Esophagus (tissue), 2 donors: ENCODE results near the gene GRB7. TPM values are rescaled to one million over a fixed set of nuclear protein-coding genes. Genes with fewer than 3 reads are reported as not detected.
"Not testable (repeated sequence)": the region's sequence is repeated elsewhere in the genome, so short reads cannot be mapped to it uniquely, and the experiment has no call there.

Source experiments
- H3K27ac ChIP-seq, 2 donors: one replicate each; pipeline ENCODE4 v1.5.1; 2013; ENCODE audit warnings: low read depth in 2 of 2, mild to moderate bottlenecking in 2 of 2, inconsistent platforms in 1 of 2, low read length in 1 of 2, moderate library complexity in 1 of 2
- H3K27me3 ChIP-seq, 2 donors: one replicate each; pipeline ENCODE4 v1.6.1; 2013; ENCODE audit warnings: low read length in 2 of 2, control low read depth in 1 of 2, mild to moderate bottlenecking in 1 of 2; ENCODE audit not compliant: insufficient read depth in 2 of 2, control insufficient read depth in 1 of 2
- H3K36me3 ChIP-seq, 2 donors: one replicate each; pipeline ENCODE4 v1.6.1; 2013; ENCODE audit warnings: low read length in 1 of 2; ENCODE audit not compliant: control insufficient read depth in 2 of 2, insufficient read depth in 2 of 2
- H3K4me1 ChIP-seq, 2 donors: one replicate each; pipeline ENCODE4 v1.6.1; 2013; ENCODE audit warnings: low read length in 1 of 2; ENCODE audit not compliant: control insufficient read depth in 2 of 2, insufficient read depth in 2 of 2
- H3K4me3 ChIP-seq, 2 donors: one replicate each; pipeline ENCODE4 v1.5.1; 2013; ENCODE audit warnings: low read length in 2 of 2, mild to moderate bottlenecking in 2 of 2, low read depth in 1 of 2, moderate library complexity in 1 of 2
- H3K9me3 ChIP-seq, 2 donors: one replicate each; pipeline ENCODE4 v1.6.1; 2013; ENCODE audit warnings: mild to moderate bottlenecking in 2 of 2, low read depth in 1 of 2, low read length in 1 of 2, moderate library complexity in 1 of 2; ENCODE audit not compliant: control insufficient read depth in 2 of 2, insufficient read depth in 1 of 2
- WGBS, 2 donors: extraction: QIAGEN DNeasy Blood & Tissue Kit; methylation state at CpG; one replicate each; pipeline ENCODE4 v1.1.7; 2013; 5-methylcytosine and 5-hydroxymethylcytosine counted together
- polyA plus RNA-seq, 2 donors: library from polyadenylated mRNA; stranded (reverse); fragments of 200-250 nt; gene quantifications; one replicate each; pipeline ENCODE4 v1.2.3, GENCODE V29; 2013
- donor health status: healthy with polysubstance abuse.
- donor health status: Bipolar disorder and iron deficiency.

GRB7 gene
- polyA plus RNA-seq, result 10 to 100 TPM; 43.7 to 55.0 TPM

GRCh38 chr17:39737760-39738567 is at the start of gene GRB7:
Gene GRB7, plus strand, starts transcription at chr17:39737938. Its CDS starts 4,364 bp downstream, at chr17:39742302.
- H3K27ac ChIP-seq, result peak within 1 kb of the TSS; percentile 97 to 99
- peaks cover 0 to 17% of the 10 kb centered on the region in 2 donors for H3K4me1 ChIP-seq
- 6 to 13% methylated on average over 32 to 34 of the region's 34 CpGs for WGBS, 2 donors
- peaks cover 0 to 1% of the 10 kb centered on the region in 2 donors for H3K9me3 ChIP-seq
- peaks cover 0 to 8% of the 10 kb centered on the region in 2 donors for H3K36me3 ChIP-seq
- peak within 1 kb of the TSS; percentile 74 to 83 for H3K4me3 ChIP-seq
- no peaks in the 10 kb centered on the region for H3K27me3 ChIP-seq

GRCh38 chr17:39688475-39688835 is 49.3 kb upstream of the GRB7 start:
- H3K4me3 ChIP-seq, result peak overlapping the region; percentile 53 to 82
- 18 to 22% methylated on average over 6 of the region's 6 CpGs for WGBS, 2 donors
- H3K27me3 ChIP-seq, result no peaks in the 10 kb centered on the region
- H3K36me3 ChIP-seq, result peaks cover 6% of the 10 kb centered on the region in 2 donors
- H3K9me3 ChIP-seq, result no peaks in the 10 kb centered on the region
- H3K27ac ChIP-seq, result peak overlapping the region; percentile 90 to 98
- peaks cover 0 to 11% of the 10 kb centered on the region in 2 donors for H3K4me1 ChIP-seq

- H3K27ac ChIP-seq, result peak overlapping the region; percentile 90 to 98
- 48 to 55% methylated on average over 3 of the region's 3 CpGs for WGBS, 2 donors
These were observed 48.8 kb upstream of the GRB7 start for GRCh38 chr17:39688945-39689344.

GRCh38 chr17:39694593-39694992 is 43.1 kb upstream of the GRB7 start:
- Histone ChIP-seq H3K27ac (no peak overlapping the region), H3K9me3 (no peaks in the 10 kb centered on the region), H3K4me1 (no peaks in the 10 kb centered on the region), H3K4me3 (no peak overlapping the region), H3K36me3 (no peaks in the 10 kb centered on the region), H3K27me3 (no peaks in the 10 kb centered on the region)
- whole genome bisulfite sequencing, 2 donors, result 88 to 89% methylated on average over 5 of the region's 5 CpGs

More at GRCh38 chr17:39688945-39689344, 48.8 kb upstream of the GRB7 start:
- Histone ChIP-seq H3K36me3 (peaks cover 4 to 6% of the 10 kb centered on the region in 2 donors), H3K9me3 (no peaks in the 10 kb centered on the region), H3K4me3 (no peak overlapping the region), H3K27me3 (no peaks in the 10 kb centered on the region), H3K4me1 (peaks cover 0 to 9% of the 10 kb centered on the region in 2 donors)

- H3K36me3 ChIP-seq, result no peaks in the 10 kb centered on the region
- 91% methylated on average over 2 of the region's 2 CpGs for WGBS, 2 donors
- no peak overlapping the region for H3K27ac ChIP-seq
- H3K4me1 ChIP-seq, result no peaks in the 10 kb centered on the region
- no peaks in the 10 kb centered on the region for H3K9me3 ChIP-seq
- no peaks in the 10 kb centered on the region for H3K27me3 ChIP-seq
- no peak overlapping the region for H3K4me3 ChIP-seq
These were observed 42.7 kb upstream of the GRB7 start for GRCh38 chr17:39695089-39695474.

GRCh38 chr17:39696731-39697130 is 41.0 kb upstream of the GRB7 start:
- Histone ChIP-seq H3K27ac (no peak overlapping the region), H3K4me1 (peaks cover 0 to 5% of the 10 kb centered on the region in 2 donors), H3K36me3 (no peaks in the 10 kb centered on the region), H3K9me3 (no peaks in the 10 kb centered on the region), H3K27me3 (no peaks in the 10 kb centered on the region), H3K4me3 (no peak overlapping the region)
- 83 to 89% methylated on average over 6 of the region's 6 CpGs for WGBS, 2 donors

- H3K36me3 ChIP-seq, result no peaks in the 10 kb centered on the region
- H3K27me3 ChIP-seq, result no peaks in the 10 kb centered on the region
- peaks cover 0 to 8% of the 10 kb centered on the region in 2 donors for H3K4me1 ChIP-seq
- H3K27ac ChIP-seq, result no peak overlapping the region
- WGBS, 2 donors, result 89 to 94% methylated on average over 5 of the region's 5 CpGs
- H3K4me3 ChIP-seq, result no peak overlapping the region
- no peaks in the 10 kb centered on the region for H3K9me3 ChIP-seq
These were observed 39.8 kb upstream of the GRB7 start for GRCh38 chr17:39697961-39698360.

GRCh38 chr17:39699157-39699817 is 38.5 kb upstream of the GRB7 start:
- H3K27ac ChIP-seq, result peak overlapping the region; percentile 92 to 94
- not testable (repeated sequence) for H3K9me3 ChIP-seq, H3K36me3 ChIP-seq, H3K27me3 ChIP-seq
- H3K4me3 ChIP-seq, result peak overlapping the region; percentile 78 to 81
- WGBS, 2 donors, result 37 to 43% methylated on average over 11 of the region's 11 CpGs
- peaks cover 0 to 11% of the 10 kb centered on the region in 2 donors for H3K4me1 ChIP-seq

- WGBS, 2 donors, result 4 to 6% methylated on average over 19 to 20 of the region's 20 CpGs
- peak within 1 kb of the TSS; percentile 78 to 81 for H3K4me3 ChIP-seq
- H3K9me3 ChIP-seq, result no peaks in the 10 kb centered on the region
- peak within 1 kb of the TSS; percentile 92 to 94 for H3K27ac ChIP-seq
- no peaks in the 10 kb centered on the region for H3K27me3 ChIP-seq
- no peaks in the 10 kb centered on the region for H3K36me3 ChIP-seq
- peaks cover 0 to 14% of the 10 kb centered on the region in 2 donors for H3K4me1 ChIP-seq
These were observed 38.0 kb upstream of the GRB7 start, which contains the start of gene ERBB2 for GRCh38 chr17:39699818-39700147. Gene ERBB2, plus strand, starts transcription at chr17:39700064. Its CDS starts 175 bp downstream, at chr17:39700239.
